CD14-positive monocyte (primary cell): ENCODE measurements around the gene GATD1. TPM values are rescaled to one million over a fixed set of nuclear protein-coding genes. Genes with fewer than 3 reads are reported as not detected.

Experiments used
- DNase-seq, 3 donors: peaks; one replicate each; pipeline ENCODE4 v3.0.0-alpha.2; 2011 to 2022
- H2AFZ ChIP-seq: 2 replicates; pipeline ENCODE4 v1.6.0; 2012; ENCODE audit warnings: mild to moderate bottlenecking, low read depth, low read length, inconsistent platforms; ENCODE audit not compliant: insufficient read depth, poor library complexity, severe bottlenecking
- H3K27ac ChIP-seq, 2 donors: 1 replicate in 1 of 2; 2 replicates in 1 of 2; pipeline ENCODE4 v1.5.1; 2012 to 2013; ENCODE audit warnings: low read length in 2 of 2, control low read depth in 1 of 2, inconsistent platforms in 1 of 2, low read depth in 1 of 2, mild to moderate bottlenecking in 1 of 2
- H3K27me3 ChIP-seq, 2 donors: one replicate each; pipeline versions ENCODE4 v1.6.0 to v1.6.1; 2011 to 2013; ENCODE audit warnings: low read length in 2 of 2; ENCODE audit not compliant: control insufficient read depth in 2 of 2, insufficient read depth in 2 of 2
- H3K36me3 ChIP-seq, 2 donors: replicated peaks in 1 of 2; 1 replicate in 1 of 2; 2 replicates in 1 of 2; pipeline versions ENCODE4 v1.5.1 to v1.6.1; 2012 to 2013; ENCODE audit warnings: low read length in 2 of 2, control low read depth in 1 of 2, inconsistent platforms in 1 of 2, mild to moderate bottlenecking in 1 of 2; ENCODE audit not compliant: insufficient read depth in 2 of 2, control insufficient read depth in 1 of 2
- H3K4me1 ChIP-seq, 2 donors: 1 replicate in 1 of 2; 2 replicates in 1 of 2; pipeline versions ENCODE4 v1.5.1 to v1.6.1; 2012 to 2013; ENCODE audit warnings: low read length in 2 of 2, control low read depth in 1 of 2, inconsistent platforms in 1 of 2, mild to moderate bottlenecking in 1 of 2, moderate library complexity in 1 of 2; ENCODE audit not compliant: insufficient read depth in 2 of 2, control insufficient read depth in 1 of 2
- H3K4me2 ChIP-seq: replicated peaks from 2 replicates; pipeline ENCODE3; 2012; ENCODE audit warnings: low read length, moderate library complexity, mild to moderate bottlenecking; ENCODE audit not compliant: poor library complexity, severe bottlenecking; ENCODE audit errors: extremely low read depth
- H3K4me3 ChIP-seq, 3 experiments: fragments of 200-600 bp in 1 of 3; sonication (generic) in 1 of 3; replicated peaks in 1 of 3; 1 replicate in 2 of 3; 2 replicates in 1 of 3; pipeline ENCODE4 v1.5.1; 2011 to 2013; ENCODE audit warnings: low read length in 3 of 3, mild to moderate bottlenecking in 3 of 3, control low read depth in 2 of 3, low read depth in 2 of 3, inconsistent platforms in 1 of 3, moderate library complexity in 1 of 3
- H3K79me2 ChIP-seq: 2 replicates; pipeline ENCODE4 v1.6.0; 2012; ENCODE audit warnings: mild to moderate bottlenecking, control low read depth, inconsistent platforms, low read length, moderate library complexity; ENCODE audit not compliant: insufficient read depth
- H3K9ac ChIP-seq: 2 replicates; pipeline ENCODE4 v1.6.0; 2017; ENCODE audit warnings: low read length, mild to moderate bottlenecking; ENCODE audit not compliant: insufficient read depth, poor library complexity, severe bottlenecking
- H3K9me3 ChIP-seq, 2 donors: replicated peaks in 1 of 2; 1 replicate in 1 of 2; 2 replicates in 1 of 2; pipeline versions ENCODE4 v1.5.1 to v1.6.1; 2012 to 2013; ENCODE audit warnings: low read length in 2 of 2, control low read depth in 1 of 2; ENCODE audit not compliant: control insufficient read depth in 1 of 2, insufficient read depth in 1 of 2
- H4K20me1 ChIP-seq: 2 replicates; pipeline ENCODE4 v1.6.0; 2012; ENCODE audit warnings: mild to moderate bottlenecking, low read length, control low read depth, moderate library complexity; ENCODE audit not compliant: insufficient read depth
- H3K27ac Mint-ChIP-seq, 7 donors: one replicate each; pipeline ENCODE4 v1.8.0; 2020; ENCODE audit warnings: mild to moderate bottlenecking in 7 of 7, mixed read lengths in 7 of 7, moderate library complexity in 6 of 7, inconsistent platforms in 2 of 7
- H3K27me3 Mint-ChIP-seq, 3 donors: one replicate each; pipeline ENCODE4 v1.8.0; 2021 to 2022; ENCODE audit warnings: low read depth in 3 of 3, mild to moderate bottlenecking in 3 of 3, mixed read lengths in 3 of 3, moderate library complexity in 3 of 3, inconsistent platforms in 1 of 3
- H3K36me3 Mint-ChIP-seq, 2 donors: one replicate each; pipeline ENCODE4 v1.8.0; 2020; ENCODE audit warnings: mixed read lengths in 2 of 2, inconsistent platforms in 1 of 2, mild to moderate bottlenecking in 1 of 2
- H3K4me1 Mint-ChIP-seq: one replicate; pipeline ENCODE4 v1.8.0; 2020; ENCODE audit warnings: mild to moderate bottlenecking, mixed read lengths
- H3K4me3 Mint-ChIP-seq, 2 donors: one replicate each; pipeline ENCODE4 v1.8.0; 2020; ENCODE audit warnings: mild to moderate bottlenecking in 2 of 2, mixed read lengths in 2 of 2, moderate library complexity in 1 of 2
- H3K9me3 Mint-ChIP-seq, 7 donors: one replicate each; pipeline ENCODE4 v1.8.0; 2020 to 2022; ENCODE audit warnings: mixed read lengths in 7 of 7, mild to moderate bottlenecking in 6 of 7, moderate library complexity in 6 of 7, inconsistent platforms in 2 of 7
- CTCF ChIP-seq: fragments of 200-600 bp; IDR thresholded peaks from one replicate; pipeline ENCODE4 v1.8.0; 2022; ENCODE audit warnings: antibody characterized with exemption, mild to moderate bottlenecking
- WGBS: methylation state at CpG from one replicate; pipeline ENCODE4 v1.1.5; 2013; ENCODE audit warnings: missing lambda C conversion rate; ENCODE audit not compliant: insufficient coverage; 5-methylcytosine and 5-hydroxymethylcytosine counted together
- intact Hi-C, 2 donors: fragments of 100-400 bp; cut with micrococcal nuclease; formaldehyde crosslinking; loops; one replicate each; pipeline versions ENCODE4 v1.15.0 to v1.15.1; 2023
- polyA plus RNA-seq, 3 donors: library from polyadenylated mRNA; depleted of rRNA in 1 of 3; unstranded in 2 of 3; stranded (reverse) in 1 of 3; fragments of 300-500 nt in 2 of 3; fragments of >200 nt in 1 of 3; fragmentation: Illumina TruSeq in 2 of 3; gene quantifications; 1 replicate in 2 of 3; 2 replicates in 1 of 3; pipeline ENCODE4 v1.2.3, GENCODE V29; 2012 to 2021

Gene GATD1
- polyA plus RNA-seq, 3 donors = 4.5 to 45.6 (median 4.6) TPM

- Histone ChIP-seq H4K20me1 (peaks cover 38% of the 10 kb centered on the region), H3K4me1 (peaks cover 40 to 45% of the 10 kb centered on the region in 2 donors), H3K79me2 (peaks cover 45% of the 10 kb centered on the region), H3K4me3 (peak within 1 kb of the TSS; percentile 71 to 97 (median 87)), H2AFZ (peak within 1 kb of the TSS; percentile 93), H3K27ac (peak within 1 kb of the TSS; percentile 85 to 91), H3K4me2 (peak within 1 kb of the TSS; percentile 100), H3K36me3 (peaks cover 8 to 13% of the 10 kb centered on the region in 2 donors), H3K9me3 (no peaks in the 10 kb centered on the region), H3K27me3 (no peaks in the 10 kb centered on the region), H3K9ac (peak within 1 kb of the TSS; percentile 86)
- 27% methylated on average over 19 of the region's 20 CpGs for WGBS
- H3K36me3 Mint-ChIP-seq = peaks cover 13 to 25% of the 10 kb centered on the region in 2 donors
- TF ChIP-seq CTCF = no peak
- peaks cover 0 to 10% (median 2%) of the 10 kb centered on the region in 3 donors for H3K27me3 Mint-ChIP-seq
- H3K27ac Mint-ChIP-seq = peak within 1 kb of the TSS; percentile 91 to 98 (median 97)
- H3K4me1 Mint-ChIP-seq = peaks cover 30% of the 10 kb centered on the region
- DNase-seq = peak in 1 of 3 donors; percentile 39
- no peaks in the 10 kb centered on the region for H3K9me3 Mint-ChIP-seq
- intact Hi-C loops = loop anchor here in 1 of 2 donors (1.0 kb wide), 1 partner anchor 9 kb away; the partner anchor contains the start of gene RPLP2
- H3K4me3 Mint-ChIP-seq = peak within 1 kb of the TSS; percentile 88 to 91
Observed at GRCh38 chr11:818396-819128, 41.3 kb upstream of the GATD1 start, which contains the start of gene PNPLA2. Gene PNPLA2 (plus strand): TSS chr11:818914. CDS start chr11:819719, 805 bp downstream.

GRCh38 chr11:816433-816779, 39.1 kb upstream of the GATD1 start:
- no peak for TF ChIP-seq CTCF
- no peak for DNase-seq
- WGBS = 86% methylated on average over 2 of the region's 11 CpGs
- peaks cover 23 to 26% of the 10 kb centered on the region in 2 donors for H3K36me3 ChIP-seq
- peaks cover 31% of the 10 kb centered on the region for H3K79me2 ChIP-seq
- H2AFZ ChIP-seq = no peak overlapping the region
- H3K27ac Mint-ChIP-seq = peak overlapping the region in 1 of 7 donors; percentile 3
- H3K4me3 Mint-ChIP-seq = no peak overlapping the region
- peaks cover 18% of the 10 kb centered on the region for H3K4me1 Mint-ChIP-seq
- H3K4me2 ChIP-seq = no peak overlapping the region
- no peaks in the 10 kb centered on the region for H3K27me3 ChIP-seq
- no peak overlapping the region for H3K9ac ChIP-seq
- no peak overlapping the region for H3K27ac ChIP-seq
- H3K36me3 Mint-ChIP-seq = peaks cover 20 to 30% of the 10 kb centered on the region in 2 donors
- peaks cover 38% of the 10 kb centered on the region for H4K20me1 ChIP-seq
- no peaks in the 10 kb centered on the region for H3K9me3 ChIP-seq
- H3K4me1 ChIP-seq = peaks cover 20 to 30% of the 10 kb centered on the region in 2 donors
- no peaks in the 10 kb centered on the region for H3K9me3 Mint-ChIP-seq
- H3K4me3 ChIP-seq = no peak overlapping the region
- peaks cover 0 to 10% (median 2%) of the 10 kb centered on the region in 3 donors for H3K27me3 Mint-ChIP-seq
- intact Hi-C loops = no loop called here
